C4-2B (cell line): ENCODE results near the gene TYW1.
"Not testable (repeated sequence)": the region's sequence is repeated elsewhere in the genome, so short reads cannot be mapped to it uniquely, and the experiment has no call there.

Source experiments
- ZFX ChIP-seq: fragments of 450-650 bp; IDR thresholded peaks from 2 replicates; pipeline ENCODE4 v1.6.1; 2017
- TF ChIP-seq, protein P1 (sequence below): fragments of 450-650 bp; conservative IDR thresholded peaks from 2 replicates; pipeline ENCODE4 v1.5.1; 2017; ENCODE audit warnings: mild to moderate bottlenecking

DNA sequence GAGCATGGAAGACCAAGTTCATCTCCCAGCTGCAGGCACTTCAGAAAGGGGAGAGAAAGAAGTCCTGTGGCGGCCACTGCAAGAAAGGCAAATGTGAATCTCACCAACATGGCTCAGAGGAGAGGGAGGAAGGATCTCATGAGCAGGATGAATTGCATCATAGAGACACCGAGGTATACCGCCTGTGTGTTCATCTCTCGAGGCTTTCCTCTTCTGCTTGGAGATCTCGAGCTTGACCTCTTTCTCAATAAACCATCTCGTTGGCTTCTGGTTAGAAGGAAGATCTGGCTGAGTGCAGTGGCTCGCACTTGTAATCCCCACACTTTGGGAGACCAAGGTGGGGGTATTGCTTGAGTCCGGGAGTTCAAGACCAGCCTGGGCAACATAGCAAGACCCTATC, 21.3 kb downstream of the TYW1 start:
- TF ChIP-seq, protein P1, sequence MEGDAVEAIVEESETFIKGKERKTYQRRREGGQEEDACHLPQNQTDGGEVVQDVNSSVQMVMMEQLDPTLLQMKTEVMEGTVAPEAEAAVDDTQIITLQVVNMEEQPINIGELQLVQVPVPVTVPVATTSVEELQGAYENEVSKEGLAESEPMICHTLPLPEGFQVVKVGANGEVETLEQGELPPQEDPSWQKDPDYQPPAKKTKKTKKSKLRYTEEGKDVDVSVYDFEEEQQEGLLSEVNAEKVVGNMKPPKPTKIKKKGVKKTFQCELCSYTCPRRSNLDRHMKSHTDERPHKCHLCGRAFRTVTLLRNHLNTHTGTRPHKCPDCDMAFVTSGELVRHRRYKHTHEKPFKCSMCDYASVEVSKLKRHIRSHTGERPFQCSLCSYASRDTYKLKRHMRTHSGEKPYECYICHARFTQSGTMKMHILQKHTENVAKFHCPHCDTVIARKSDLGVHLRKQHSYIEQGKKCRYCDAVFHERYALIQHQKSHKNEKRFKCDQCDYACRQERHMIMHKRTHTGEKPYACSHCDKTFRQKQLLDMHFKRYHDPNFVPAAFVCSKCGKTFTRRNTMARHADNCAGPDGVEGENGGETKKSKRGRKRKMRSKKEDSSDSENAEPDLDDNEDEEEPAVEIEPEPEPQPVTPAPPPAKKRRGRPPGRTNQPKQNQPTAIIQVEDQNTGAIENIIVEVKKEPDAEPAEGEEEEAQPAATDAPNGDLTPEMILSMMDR, result not testable (repeated sequence)
- TF ChIP-seq ZFX, result not testable (repeated sequence)
